GM23338 (cell line): ENCODE measurements around the gene KLHL26.

Source experiments
- CREB1 ChIP-seq: fragments of 250-450 bp; sonication (Bioruptor Pico); IDR thresholded peaks from 2 replicates; pipeline ENCODE4 v1.5.0; 2020; ENCODE audit warnings: low read depth, mild to moderate bottlenecking, moderate library complexity
- CTCF ChIP-seq, 2 experiments: fragments of 200-600 bp in 1 of 2; sonication (generic) in 1 of 2; conservative IDR thresholded peaks; 2 replicates each; pipeline versions ENCODE4 v1.5.1 to v1.6.1; 2016 to 2017; ENCODE audit warnings: antibody characterized with exemption in 2 of 2, low read depth in 2 of 2, mild to moderate bottlenecking in 2 of 2, moderate library complexity in 1 of 2
- EZH2 ChIP-seq: fragments of 200-600 bp; sonication (generic); IDR thresholded peaks from one replicate; pipeline ENCODE4 v1.8.0; 2017; ENCODE audit warnings: antibody characterized with exemption, mild to moderate bottlenecking, low read depth; ENCODE audit not compliant: unreplicated experiment
- EZH2phosphoT487 ChIP-seq: fragments of 200-600 bp; sonication (generic); IDR thresholded peaks from one replicate; pipeline ENCODE4 v1.8.1; 2018; ENCODE audit warnings: antibody characterized with exemption; ENCODE audit not compliant: unreplicated experiment
- JUNB ChIP-seq: IDR thresholded peaks from one replicate; pipeline ENCODE4 v1.6.1; 2016; ENCODE audit warnings: antibody characterized with exemption; ENCODE audit not compliant: unreplicated experiment
- POLR2AphosphoS5 ChIP-seq: IDR thresholded peaks from 2 replicates; pipeline ENCODE4 v1.6.1; 2016; ENCODE audit warnings: antibody characterized with exemption, low read depth
- TF ChIP-seq, protein P1 (sequence below): IDR thresholded peaks from one replicate; pipeline ENCODE4 v1.6.1; 2018; ENCODE audit warnings: antibody characterized with exemption; ENCODE audit not compliant: unreplicated experiment

DNA sequence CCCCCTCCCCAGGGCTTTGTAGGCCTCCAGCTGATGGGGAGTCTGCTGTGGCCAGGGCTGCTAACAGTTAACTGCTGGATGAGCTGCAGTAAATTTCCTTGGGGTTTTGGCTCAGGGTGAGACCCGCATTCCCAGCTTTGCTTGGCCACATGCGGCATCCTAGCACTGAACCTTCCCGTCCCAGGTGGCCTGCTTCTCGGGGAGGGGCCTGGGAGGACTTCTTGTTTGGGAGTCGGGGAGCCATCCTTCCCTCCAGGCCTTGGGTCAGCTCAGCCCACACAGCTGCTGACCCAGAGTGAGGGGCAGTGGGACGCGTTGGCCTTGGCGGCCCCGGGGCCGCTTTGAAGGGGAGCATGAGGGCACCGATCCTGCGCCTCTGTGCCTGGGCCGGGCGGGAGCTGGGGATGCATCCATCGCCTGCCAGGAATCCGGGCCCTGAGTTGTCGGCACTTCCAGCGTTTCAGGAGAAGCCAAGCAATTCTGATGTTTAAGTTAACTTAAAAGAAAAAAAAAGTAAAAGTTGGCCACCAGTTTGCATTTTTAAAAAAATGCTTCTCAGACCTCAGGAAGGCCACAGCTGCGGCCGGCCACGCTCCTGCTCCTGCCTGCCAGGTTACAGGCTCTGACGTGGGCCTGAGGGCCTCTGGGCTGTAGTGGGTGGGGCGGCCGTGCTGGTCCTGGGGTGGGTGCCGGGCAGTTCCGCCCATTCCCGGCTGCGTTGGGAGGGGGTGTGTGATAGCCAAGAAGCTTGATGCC is 74.3 kb downstream of the KLHL26 start:
- TF ChIP-seq CTCF (conservative IDR thresholded peaks at IDR 0.05; ENCODE audit: low read depth in 2 of 2) (no peak), EZH2phosphoT487 (no peak), EZH2 (no peak), POLR2AphosphoS5 (no peak), CREB1 (CRISPR knock-in tag) (no peak), JUNB (no peak)
- TF ChIP-seq, protein P1, sequence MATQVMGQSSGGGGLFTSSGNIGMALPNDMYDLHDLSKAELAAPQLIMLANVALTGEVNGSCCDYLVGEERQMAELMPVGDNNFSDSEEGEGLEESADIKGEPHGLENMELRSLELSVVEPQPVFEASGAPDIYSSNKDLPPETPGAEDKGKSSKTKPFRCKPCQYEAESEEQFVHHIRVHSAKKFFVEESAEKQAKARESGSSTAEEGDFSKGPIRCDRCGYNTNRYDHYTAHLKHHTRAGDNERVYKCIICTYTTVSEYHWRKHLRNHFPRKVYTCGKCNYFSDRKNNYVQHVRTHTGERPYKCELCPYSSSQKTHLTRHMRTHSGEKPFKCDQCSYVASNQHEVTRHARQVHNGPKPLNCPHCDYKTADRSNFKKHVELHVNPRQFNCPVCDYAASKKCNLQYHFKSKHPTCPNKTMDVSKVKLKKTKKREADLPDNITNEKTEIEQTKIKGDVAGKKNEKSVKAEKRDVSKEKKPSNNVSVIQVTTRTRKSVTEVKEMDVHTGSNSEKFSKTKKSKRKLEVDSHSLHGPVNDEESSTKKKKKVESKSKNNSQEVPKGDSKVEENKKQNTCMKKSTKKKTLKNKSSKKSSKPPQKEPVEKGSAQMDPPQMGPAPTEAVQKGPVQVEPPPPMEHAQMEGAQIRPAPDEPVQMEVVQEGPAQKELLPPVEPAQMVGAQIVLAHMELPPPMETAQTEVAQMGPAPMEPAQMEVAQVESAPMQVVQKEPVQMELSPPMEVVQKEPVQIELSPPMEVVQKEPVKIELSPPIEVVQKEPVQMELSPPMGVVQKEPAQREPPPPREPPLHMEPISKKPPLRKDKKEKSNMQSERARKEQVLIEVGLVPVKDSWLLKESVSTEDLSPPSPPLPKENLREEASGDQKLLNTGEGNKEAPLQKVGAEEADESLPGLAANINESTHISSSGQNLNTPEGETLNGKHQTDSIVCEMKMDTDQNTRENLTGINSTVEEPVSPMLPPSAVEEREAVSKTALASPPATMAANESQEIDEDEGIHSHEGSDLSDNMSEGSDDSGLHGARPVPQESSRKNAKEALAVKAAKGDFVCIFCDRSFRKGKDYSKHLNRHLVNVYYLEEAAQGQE, result no peak
